Left forelimb (tissue), 1 donor: Measurements from ENCODE around the gene ADAMTS20.

Source experiments
- DNase-seq: peaks from one replicate; pipeline ENCODE4 v3.0.0-alpha.2; 2018; ENCODE audit warnings: low spot score

Gene ADAMTS20

GRCh38 chr12:43312991-43313505 is 239.0 kb downstream of the ADAMTS20 start:
- no peak for DNase-seq

GRCh38 chr12:43310596-43310995 is 241.4 kb downstream of the ADAMTS20 start:
- no peak for DNase-seq

GRCh38 chr12:43309959-43310358 is 242.0 kb downstream of the ADAMTS20 start:
- no peak for DNase-seq

DNA sequence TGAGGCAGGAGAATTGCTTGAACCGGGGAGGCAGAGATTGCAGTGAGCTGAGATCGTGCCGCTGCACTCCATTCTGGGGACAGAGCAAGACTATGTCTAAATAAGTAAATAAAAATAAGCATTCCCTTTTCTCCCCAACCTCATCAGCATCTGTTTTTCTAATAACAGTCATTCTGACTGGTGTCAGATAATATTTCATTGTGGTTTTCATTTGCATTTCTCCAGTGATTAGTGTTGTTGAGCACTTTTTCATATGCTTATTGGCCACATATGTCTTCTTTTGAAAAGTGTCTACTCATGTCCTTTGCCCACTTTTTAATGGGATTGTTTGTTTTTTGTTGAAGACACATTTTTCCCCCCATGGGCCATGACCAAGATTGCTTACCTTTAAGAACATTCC is 243.2 kb downstream of the ADAMTS20 start:
- no peak for DNase-seq

DNA sequence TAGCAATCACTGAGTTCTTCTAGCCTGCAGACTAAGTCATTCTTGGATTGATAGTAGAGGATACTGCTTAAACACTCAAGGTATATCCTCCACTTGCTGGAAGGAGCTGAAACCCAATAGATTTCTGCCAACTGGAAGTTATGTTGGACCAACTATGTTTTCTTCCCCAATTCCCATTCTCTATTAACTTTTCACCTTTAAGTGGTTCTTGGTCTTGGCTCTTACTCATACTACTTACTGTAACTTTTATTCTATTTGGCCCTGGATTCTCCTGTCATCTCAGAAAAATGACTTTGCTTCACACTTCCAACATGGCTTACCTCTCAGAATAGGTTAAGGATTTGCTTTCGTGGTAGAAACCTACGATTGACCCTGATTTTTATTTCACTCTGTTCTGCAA is 244.9 kb downstream of the ADAMTS20 start:
- DNase-seq, result no peak

GRCh38 chr12:43306066-43306465 is 245.9 kb downstream of the ADAMTS20 start:
- no peak for DNase-seq

DNA sequence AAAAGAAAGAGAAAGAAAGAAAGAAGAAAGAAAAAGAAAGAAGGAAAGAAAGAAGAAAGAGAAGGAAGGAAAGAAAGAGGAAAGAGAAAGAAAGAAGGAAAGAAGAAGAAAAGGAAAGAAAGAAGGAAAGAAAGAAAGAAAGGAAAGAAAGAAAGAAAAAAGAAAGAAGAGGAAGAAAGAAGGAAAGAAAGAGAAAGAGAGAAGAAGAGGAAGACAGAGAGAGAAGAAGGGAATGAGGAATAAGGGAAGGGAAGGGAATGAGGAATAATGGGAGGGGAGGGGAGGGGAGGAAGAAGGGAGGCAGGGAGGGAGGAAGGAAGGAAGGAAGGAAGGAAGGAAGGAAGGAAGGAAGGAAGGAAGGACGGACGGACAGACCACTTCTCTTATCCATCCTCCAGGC is 246.9 kb downstream of the ADAMTS20 start:
- DNase-seq, result no peak
